Small intestine (tissue), 7 donors: Measurements from ENCODE around the gene PISD. TPM values are rescaled to one million over a fixed set of nuclear protein-coding genes. Genes with fewer than 3 reads are reported as not detected.

ENCODE experiments used
- DNase-seq, 2 donors: peaks; one replicate each; pipeline versions ENCODE4 v3.0.0 to v3.0.0-alpha.2; 2013
- FAIRE-seq: peaks from 2 replicates; lab custom pipeline; 2012; peaks lifted over from hg19 to GRCh38; lab: Jason Lieb, UNC
- H3K27ac ChIP-seq, 3 donors: one replicate each; pipeline ENCODE4 v1.5.1; 2013; ENCODE audit warnings: low read length in 2 of 3, mild to moderate bottlenecking in 2 of 3, control low read depth in 1 of 3, inconsistent platforms in 1 of 3, low read depth in 1 of 3, moderate library complexity in 1 of 3
- H3K27me3 ChIP-seq, 3 donors: one replicate each; pipeline ENCODE4 v1.6.1; 2013; ENCODE audit warnings: low read length in 3 of 3, inconsistent platforms in 1 of 3; ENCODE audit not compliant: control insufficient read depth in 3 of 3, insufficient read depth in 3 of 3
- H3K36me3 ChIP-seq, 3 donors: one replicate each; pipeline ENCODE4 v1.6.1; 2013; ENCODE audit warnings: low read length in 3 of 3, inconsistent platforms in 1 of 3, low read depth in 1 of 3, mild to moderate bottlenecking in 1 of 3, moderate library complexity in 1 of 3; ENCODE audit not compliant: control insufficient read depth in 3 of 3, insufficient read depth in 2 of 3
- H3K4me1 ChIP-seq, 3 donors: one replicate each; pipeline ENCODE4 v1.6.1; 2013; ENCODE audit warnings: low read length in 2 of 3, inconsistent platforms in 1 of 3, low read depth in 1 of 3, mild to moderate bottlenecking in 1 of 3, moderate library complexity in 1 of 3; ENCODE audit not compliant: control insufficient read depth in 3 of 3, insufficient read depth in 2 of 3
- H3K4me3 ChIP-seq, 3 donors: one replicate each; pipeline ENCODE4 v1.5.1; 2013; ENCODE audit warnings: low read length in 3 of 3, control low read depth in 1 of 3, inconsistent platforms in 1 of 3, low read depth in 1 of 3, mild to moderate bottlenecking in 1 of 3, moderate library complexity in 1 of 3
- H3K9me3 ChIP-seq, 2 donors: one replicate each; pipeline ENCODE4 v1.6.1; 2013; ENCODE audit warnings: low read depth in 1 of 2, low read length in 1 of 2; ENCODE audit not compliant: control insufficient read depth in 2 of 2, insufficient read depth in 1 of 2
- WGBS, 3 donors: extraction: QIAGEN DNeasy Blood & Tissue Kit; methylation state at CpG; one replicate each; pipeline ENCODE4 v1.1.7; 2013; 5-methylcytosine and 5-hydroxymethylcytosine counted together
- polyA plus RNA-seq, 4 donors: library from polyadenylated mRNA; stranded (reverse) in 3 of 4; unstranded in 1 of 4; fragments of 200-250 nt in 3 of 4; fragments of 120-200 nt in 1 of 4; gene quantifications; one replicate each; pipeline versions ENCODE4 v1.2.1 to v1.2.3, GENCODE V29; 2013
- donor health status: healthy with polysubstance abuse.
- donor health status: control.
- donor health status: control.
- donor health status: Bipolar disorder and iron deficiency.
- donor health status: healthy.

Gene PISD
- polyA plus RNA-seq, 4 donors: 17.3 to 45.7 (median 26.7) TPM

DNA sequence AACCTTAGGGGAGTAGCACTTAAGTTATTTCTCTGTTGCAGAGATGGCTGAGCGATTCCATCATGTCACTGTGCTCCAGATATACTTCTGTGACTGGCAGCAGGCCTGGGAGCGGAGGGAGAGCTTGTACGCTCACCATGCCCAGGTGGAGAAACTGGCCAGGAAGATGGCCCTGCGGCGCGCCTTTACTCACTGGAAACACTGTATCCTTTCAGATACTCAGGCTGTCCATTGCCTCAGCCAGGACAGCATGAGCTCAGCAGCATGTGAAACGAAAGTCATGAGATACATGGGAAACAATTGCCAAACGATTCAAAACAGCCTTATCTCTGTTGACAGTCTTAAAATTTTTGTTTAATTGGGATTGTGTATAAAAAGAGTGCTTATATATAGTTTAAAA, 86.8 kb downstream of the PISD start:
- H3K36me3 ChIP-seq: peaks cover 8 to 23% (median 10%) of the 10 kb centered on the region in 3 donors
- WGBS, 3 donors: 86 to 93% (median 92%) methylated on average over 8 of the region's 8 CpGs
- no peak for FAIRE-seq

DNA sequence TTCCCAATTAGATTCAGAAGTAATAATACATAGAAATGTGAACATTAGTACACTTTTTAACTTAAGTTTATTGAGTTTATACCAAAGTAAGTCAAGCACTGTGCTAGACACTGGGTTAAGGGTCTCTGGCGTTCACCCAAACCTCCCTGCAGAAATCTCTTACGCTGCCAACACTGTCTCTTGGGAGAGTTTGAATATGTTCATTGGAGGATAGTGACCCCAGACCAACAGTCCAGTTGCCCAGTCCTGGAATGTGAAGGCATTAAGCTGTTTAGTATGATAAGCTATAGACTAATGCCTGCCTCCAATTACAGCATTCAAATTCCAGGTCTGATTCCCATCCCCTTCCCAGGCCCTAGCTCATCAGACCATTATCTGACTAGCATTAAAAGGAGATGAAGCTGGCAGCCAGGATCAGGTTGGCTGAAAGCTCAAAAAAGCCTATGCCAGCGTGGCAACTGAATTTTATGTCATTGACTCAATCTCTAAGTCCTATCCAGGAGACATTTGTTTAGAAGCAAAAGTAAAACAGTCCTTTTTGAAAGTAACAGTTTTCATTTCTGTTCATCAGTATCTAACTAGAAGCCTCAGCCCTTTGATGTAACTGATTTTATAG, 87.9 kb downstream of the PISD start:
- no peaks in the 10 kb centered on the region for H3K27me3 ChIP-seq
- no peak for DNase-seq
- 88 to 95% (median 92%) methylated on average over 3 of the region's 3 CpGs for WGBS, 3 donors

More for the DNA sequence above, 86.8 kb downstream of the PISD start:
- no peaks in the 10 kb centered on the region for H3K27me3 ChIP-seq
- DNase-seq: no peak
- no peak overlapping the region for H3K4me3 ChIP-seq
- H3K27ac ChIP-seq: no peak overlapping the region
- no peaks in the 10 kb centered on the region for H3K4me1 ChIP-seq
- H3K9me3 ChIP-seq: no peaks in the 10 kb centered on the region

GRCh38 chr22:31572939-31573338, 89.1 kb downstream of the PISD start:
- H3K36me3 ChIP-seq: peaks cover 5 to 16% (median 6%) of the 10 kb centered on the region in 3 donors
- H3K4me1 ChIP-seq: no peaks in the 10 kb centered on the region
- H3K27ac ChIP-seq: no peak overlapping the region
- WGBS, 3 donors: 87 to 91% (median 89%) methylated on average over 5 of the region's 5 CpGs
- no peak for FAIRE-seq
- no peak overlapping the region for H3K4me3 ChIP-seq
- no peaks in the 10 kb centered on the region for H3K27me3 ChIP-seq
- no peaks in the 10 kb centered on the region for H3K9me3 ChIP-seq
- no peak for DNase-seq

More for the DNA sequence above, 87.9 kb downstream of the PISD start:
- H3K27ac ChIP-seq: no peak overlapping the region
- H3K36me3 ChIP-seq: peaks cover 9 to 23% (median 10%) of the 10 kb centered on the region in 3 donors
- no peak for FAIRE-seq
- no peaks in the 10 kb centered on the region for H3K9me3 ChIP-seq
- no peaks in the 10 kb centered on the region for H3K4me1 ChIP-seq
- H3K4me3 ChIP-seq: no peak overlapping the region

DNA sequence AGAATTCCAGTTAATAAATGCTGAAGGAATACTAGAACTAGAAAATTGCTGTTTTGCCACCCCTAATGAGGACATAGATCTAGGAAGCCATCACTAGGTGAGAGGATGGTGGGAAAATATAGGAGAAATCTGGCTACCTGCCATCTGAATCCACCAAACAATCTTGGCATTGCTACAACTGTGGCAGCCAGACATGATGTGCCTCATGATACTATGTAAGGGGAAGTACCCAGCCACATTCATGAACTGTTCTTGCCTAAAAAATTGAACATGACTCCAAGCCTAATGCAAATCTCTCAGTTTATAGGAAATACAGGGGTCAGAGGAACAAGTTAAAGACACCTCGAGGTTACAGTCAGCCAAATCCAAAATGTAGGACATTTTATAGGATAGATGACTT, 92.9 kb downstream of the PISD start:
- no peak overlapping the region for H3K4me3 ChIP-seq
- H3K27me3 ChIP-seq: no peaks in the 10 kb centered on the region
- no peak overlapping the region for H3K27ac ChIP-seq
- H3K36me3 ChIP-seq: peaks cover 2 to 8% (median 6%) of the 10 kb centered on the region in 3 donors
- 88 to 94% (median 91%) methylated on average over 1 of the region's 1 CpG for WGBS, 3 donors
- no peak for DNase-seq
- FAIRE-seq: no peak
- no peaks in the 10 kb centered on the region for H3K9me3 ChIP-seq
- no peaks in the 10 kb centered on the region for H3K4me1 ChIP-seq

Other genes starting within 250 kb of the PISD start
- gene EIF4ENIF1, start 172.4 kb downstream of the PISD start, polyA plus RNA-seq: 10 to 100 TPM in 1 of 4 donors, 1 to 10 TPM in 3; 8.1 to 24.9 (median 9.1) TPM
- 100 to 1,000 TPM in 2 of 4 donors, 10 to 100 TPM in 2; 21.5 to 174 (median 97.6) TPM for gene SFI1, start 165.7 kb downstream of the PISD start, polyA plus RNA-seq
- 10 to 100 TPM in 2 of 4 donors, 1 to 10 TPM in 2; 6.2 to 25.5 (median 9.3) TPM for gene PRR14L, start 87.9 kb upstream of the PISD start, polyA plus RNA-seq
- gene DEPDC5, start 91.8 kb upstream of the PISD start, polyA plus RNA-seq: 10 to 100 TPM; 11.1 to 15.2 (median 13.2) TPM